HepG2 (cell line): ENCODE measurements around the gene DYNC1LI1.

Experiments
- CREB1 ChIP-seq, 2 experiments: fragments of 450-650 bp in 1 of 2; IDR thresholded peaks; 2 replicates each; pipeline ENCODE4 v1.6.1; 2016 to 2017; ENCODE audit warnings: control low read depth in 1 of 2, mild to moderate bottlenecking in 1 of 2, missing compliant biosample characterization in 1 of 2, missing genetic modification characterization in 1 of 2
- ESRRA ChIP-seq: sonication (generic); formaldehyde crosslinking; IDR thresholded peaks from 2 replicates; pipeline ENCODE4 v1.5.1; 2020; ENCODE audit warnings: mild to moderate bottlenecking, low read depth, missing genetic modification reagents
- FOXA1 ChIP-seq, 2 experiments: fragments of 450-650 bp in 1 of 2; sonication (generic) in 1 of 2; formaldehyde crosslinking in 1 of 2; IDR thresholded peaks; 2 replicates each; pipeline versions ENCODE4 v1.4.0 to v1.6.1; 2016 to 2020; ENCODE audit warnings: missing genetic modification reagents in 1 of 2
- NR1H2 ChIP-seq: sonication (generic); formaldehyde crosslinking; IDR thresholded peaks from 2 replicates; pipeline ENCODE4 v1.8.1; 2022; ENCODE audit warnings: low read depth, missing genetic modification reagents, borderline replicate concordance
- POLR2A ChIP-seq, 2 experiments: IDR thresholded peaks; 2 replicates each; pipeline ENCODE4 v1.6.1; 2011; ENCODE audit warnings: low read depth in 2 of 2, low read length in 2 of 2, mild to moderate bottlenecking in 1 of 2, moderate library complexity in 1 of 2; ENCODE audit not compliant: insufficient read depth in 1 of 2
- TBP ChIP-seq: sonication (generic); formaldehyde crosslinking; IDR thresholded peaks from 2 replicates; pipeline ENCODE4 v1.5.0; 2020; ENCODE audit warnings: missing genetic modification reagents
- THAP11 ChIP-seq: IDR thresholded peaks from 2 replicates; pipeline ENCODE4 v1.6.1; 2016; ENCODE audit warnings: missing biosample characterization, missing genetic modification reagents
- YY1 ChIP-seq: IDR thresholded peaks from 2 replicates; pipeline ENCODE4 v1.6.1; 2011; ENCODE audit warnings: low read length, low read depth, moderate library complexity, mild to moderate bottlenecking; ENCODE audit not compliant: insufficient read depth, insufficient replicate concordance
- ZNF234 ChIP-seq: sonication (generic); formaldehyde crosslinking; conservative IDR thresholded peaks from 2 replicates; pipeline ENCODE4 v1.5.1; 2020; ENCODE audit warnings: mild to moderate bottlenecking, missing genetic modification reagents

- TF ChIP-seq NR1H2 (CRISPR knock-in tag) (no peak), ZNF234 (CRISPR knock-in tag) (no peak), FOXA1 (IDR thresholded peaks at IDR 0.05) (no peak), FOXA1 (CRISPR knock-in tag; IDR thresholded peaks at IDR 0.05) (no peak), ESRRA (CRISPR knock-in tag) (no peak), CREB1 (IDR thresholded peaks at IDR 0.05) (no peak), CREB1 (CRISPR knock-in tag; IDR thresholded peaks at IDR 0.05) (no peak), TBP (CRISPR knock-in tag) (no peak), THAP11 (CRISPR knock-in tag) (no peak), POLR2A (IDR thresholded peaks at IDR 0.05; ENCODE audit: insufficient read depth in 1 of 2, low read depth in 2 of 2, low read length in 2 of 2) (no peak), YY1 (no peak)
Observed at GRCh38 chr3:32551496-32551895, 19.2 kb downstream of the DYNC1LI1 start.
